GM23248 (cell line): ENCODE data around the gene L3MBTL4. TPM values are rescaled to one million over a fixed set of nuclear protein-coding genes. Genes with fewer than 3 reads are reported as not detected.
A peak's percentile ranks its signal among the peaks of the same experiment; 100 is the strongest.

Source experiments
- DNase-seq: peaks from one replicate; pipeline ENCODE4 v3.0.0-alpha.2; 2015
- H2AFZ ChIP-seq: fragments of 200-600 bp; sonication (generic); 2 replicates; pipeline ENCODE4 v1.6.1; 2016; ENCODE audit warnings: antibody characterized with exemption
- H3F3A ChIP-seq: fragments of 200-600 bp; sonication (generic); 2 replicates; pipeline ENCODE4 v1.6.1; 2016; ENCODE audit warnings: mild to moderate bottlenecking, antibody characterized with exemption, mixed run types; ENCODE audit not compliant: insufficient read depth
- H3K27ac ChIP-seq: fragments of 200-600 bp; sonication (generic); 2 replicates; pipeline ENCODE4 v1.5.1; 2016; ENCODE audit warnings: mild to moderate bottlenecking
- H3K27me3 ChIP-seq: fragments of 200-600 bp; sonication (generic); replicated peaks from 2 replicates; pipeline ENCODE4 v1.6.1; 2016; ENCODE audit warnings: mild to moderate bottlenecking; ENCODE audit not compliant: insufficient read depth
- H3K36me3 ChIP-seq: fragments of 200-600 bp; sonication (generic); 2 replicates; pipeline ENCODE4 v1.6.1; 2016; ENCODE audit warnings: low read depth, mild to moderate bottlenecking
- H3K4me1 ChIP-seq: fragments of 200-600 bp; sonication (generic); 2 replicates; pipeline ENCODE4 v1.6.1; 2016; ENCODE audit warnings: mild to moderate bottlenecking; ENCODE audit not compliant: insufficient read depth
- H3K4me2 ChIP-seq: fragments of 200-600 bp; sonication (generic); one replicate; pipeline ENCODE4 v1.6.1; 2016; ENCODE audit warnings: mild to moderate bottlenecking; ENCODE audit not compliant: unreplicated experiment
- H3K4me3 ChIP-seq: fragments of 200-600 bp; sonication (generic); 2 replicates; pipeline ENCODE4 v1.5.1; 2016; ENCODE audit warnings: mild to moderate bottlenecking
- H3K79me2 ChIP-seq: fragments of 200-600 bp; sonication (generic); 2 replicates; pipeline ENCODE4 v1.6.1; 2016; ENCODE audit warnings: mild to moderate bottlenecking; ENCODE audit not compliant: insufficient read depth
- H3K9ac ChIP-seq: fragments of 200-600 bp; sonication (generic); 2 replicates; pipeline ENCODE4 v1.6.1; 2016; ENCODE audit warnings: mild to moderate bottlenecking
- H3K9me2 ChIP-seq: fragments of 200-600 bp; sonication (generic); 2 replicates; pipeline ENCODE4 v1.6.1; 2016; ENCODE audit warnings: mixed run types, mild to moderate bottlenecking, moderate library complexity; ENCODE audit not compliant: insufficient read depth
- H3K9me3 ChIP-seq: fragments of 200-600 bp; sonication (generic); one replicate; pipeline ENCODE4 v1.6.1; 2017; ENCODE audit warnings: low read depth
- H4K20me1 ChIP-seq: fragments of 200-600 bp; sonication (generic); 2 replicates; pipeline ENCODE4 v1.6.0; 2016; ENCODE audit not compliant: insufficient read depth
- EZH2 ChIP-seq: fragments of 200-600 bp; sonication (generic); IDR thresholded peaks from 2 replicates; pipeline ENCODE4 v1.6.1; 2018; ENCODE audit warnings: antibody characterized with exemption, mild to moderate bottlenecking; ENCODE audit not compliant: insufficient read depth, poor library complexity, severe bottlenecking
- EZH2phosphoT487 ChIP-seq: fragments of 200-600 bp; sonication (generic); IDR thresholded peaks from 2 replicates; pipeline ENCODE4 v1.6.1; 2018; ENCODE audit warnings: antibody characterized with exemption, moderate library complexity, mild to moderate bottlenecking, low read depth; ENCODE audit not compliant: insufficient read depth
- WGBS, 2 experiments: methylation state at CpG; one replicate each; pipeline ENCODE4 v1.1.6; 2015 to 2017; ENCODE audit warnings: low lambda C conversion rate in 2 of 2, low coverage in 1 of 2; ENCODE audit errors: missing lambda C conversion rate in 2 of 2; 5-methylcytosine and 5-hydroxymethylcytosine counted together
- in situ Hi-C: fragments of 300-500 bp; cut with MboI; formaldehyde crosslinking; loops from 2 replicates; pipeline ENCODE4 v1.15.0; 2020
- polyA plus RNA-seq: library from polyadenylated mRNA; unstranded; fragments of >200 nt; fragmentation: Nextera tagmentation; extraction: Ambion mirVana; gene quantifications from 2 replicates; pipeline ENCODE4 v1.2.1, GENCODE V29; 2016
- total RNA-seq: library from RNA; depleted of rRNA; stranded (reverse); fragments of >200 nt; shearing (Covaris generic); gene quantifications from 2 replicates; pipeline ENCODE4 v1.2.3, GENCODE V29; 2014

Gene L3MBTL4
- total and polyA plus RNA-seq, 2 experiments from 2014 or later: not detected

GRCh38 chr18:6018671-6019070 is 396.0 kb downstream of the L3MBTL4 start:
- in situ Hi-C loops: no loop called here
- 87 to 92% methylated on average over 1 of the region's 1 CpG for WGBS, 2 experiments
- Histone ChIP-seq H4K20me1 (no peaks in the 10 kb centered on the region), H3K4me2 (no peak overlapping the region), H3K9me2 (no peaks in the 10 kb centered on the region), H3K4me1 (no peaks in the 10 kb centered on the region; the same call in 1 of the 2 replicates), H3K36me3 (no peaks in the 10 kb centered on the region), H3K4me3 (no peak overlapping the region), H3F3A (no peaks in the 10 kb centered on the region), H3K9ac (no peak overlapping the region), H3K79me2 (no peaks in the 10 kb centered on the region), H3K27me3 (peaks cover 7% of the 10 kb centered on the region; the same call in 1 of the 2 replicates), H3K27ac (no peak overlapping the region), H2AFZ (no peak overlapping the region), H3K9me3 (no peaks in the 10 kb centered on the region)
- DNase-seq: no peak
- TF ChIP-seq EZH2phosphoT487: no peak
- no peak for TF ChIP-seq EZH2

GRCh38 chr18:6017171-6017570 is 397.5 kb downstream of the L3MBTL4 start:
- Histone ChIP-seq H3K79me2 (no peaks in the 10 kb centered on the region), H3K4me1 (no peaks in the 10 kb centered on the region; the same call in 1 of the 2 replicates), H3K9ac (no peak overlapping the region), H3K9me2 (no peaks in the 10 kb centered on the region), H3K36me3 (no peaks in the 10 kb centered on the region), H3K4me3 (no peak overlapping the region), H4K20me1 (no peaks in the 10 kb centered on the region), H3F3A (no peaks in the 10 kb centered on the region), H3K4me2 (no peak overlapping the region), H3K27ac (no peak overlapping the region), H3K27me3 (peaks cover 7% of the 10 kb centered on the region; the same call in 1 of the 2 replicates), H3K9me3 (no peaks in the 10 kb centered on the region), H2AFZ (no peak overlapping the region)
- in situ Hi-C loops: no loop called here
- no peak for DNase-seq
- 77 to 82% methylated on average over 5 of the region's 5 CpGs for WGBS, 2 experiments
- TF ChIP-seq EZH2: no peak
- no peak for TF ChIP-seq EZH2phosphoT487

DNA sequence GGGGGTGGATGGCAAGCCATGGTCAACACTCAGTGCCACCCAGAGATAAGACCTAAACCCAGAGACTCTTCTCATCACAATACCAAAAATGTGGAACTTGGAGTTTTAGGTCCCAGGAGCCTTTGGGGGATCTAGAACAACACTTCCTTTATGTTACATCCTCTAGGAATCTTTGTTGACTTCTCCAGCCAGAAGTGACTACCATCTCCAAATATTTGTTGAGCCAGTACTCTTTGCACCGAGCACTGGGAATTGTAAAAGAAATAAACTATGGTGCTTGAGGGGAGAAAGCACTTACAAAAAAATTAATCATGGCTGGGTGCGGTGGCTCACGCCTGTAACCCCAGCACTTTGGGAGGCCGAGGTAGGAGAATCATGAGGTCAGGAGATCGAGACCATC is 399.3 kb downstream of the L3MBTL4 start:
- no peaks in the 10 kb centered on the region for H3K9me2 ChIP-seq
- H3K9me3 ChIP-seq: no peaks in the 10 kb centered on the region
- H3K4me2 ChIP-seq: no peak overlapping the region
- WGBS, 2 experiments: 70 to 71% methylated on average over 5 of the region's 5 CpGs
- peak; percentile 10 for DNase-seq
- H4K20me1 ChIP-seq: no peaks in the 10 kb centered on the region
- no peaks in the 10 kb centered on the region; the same call in 1 of the 2 replicates for H3K4me1 ChIP-seq
- no peak overlapping the region for H2AFZ ChIP-seq
- no peaks in the 10 kb centered on the region for H3K36me3 ChIP-seq
- no peak overlapping the region for H3K27ac ChIP-seq
- H3K79me2 ChIP-seq: no peaks in the 10 kb centered on the region
- in situ Hi-C loops: no loop called here
- no peak overlapping the region for H3K9ac ChIP-seq
- TF ChIP-seq EZH2phosphoT487 (no peak), EZH2 (no peak)
- H3K4me3 ChIP-seq: no peak overlapping the region
- H3K27me3 ChIP-seq: peaks cover 7% of the 10 kb centered on the region; the same call in 1 of the 2 replicates
- no peaks in the 10 kb centered on the region for H3F3A ChIP-seq

DNA sequence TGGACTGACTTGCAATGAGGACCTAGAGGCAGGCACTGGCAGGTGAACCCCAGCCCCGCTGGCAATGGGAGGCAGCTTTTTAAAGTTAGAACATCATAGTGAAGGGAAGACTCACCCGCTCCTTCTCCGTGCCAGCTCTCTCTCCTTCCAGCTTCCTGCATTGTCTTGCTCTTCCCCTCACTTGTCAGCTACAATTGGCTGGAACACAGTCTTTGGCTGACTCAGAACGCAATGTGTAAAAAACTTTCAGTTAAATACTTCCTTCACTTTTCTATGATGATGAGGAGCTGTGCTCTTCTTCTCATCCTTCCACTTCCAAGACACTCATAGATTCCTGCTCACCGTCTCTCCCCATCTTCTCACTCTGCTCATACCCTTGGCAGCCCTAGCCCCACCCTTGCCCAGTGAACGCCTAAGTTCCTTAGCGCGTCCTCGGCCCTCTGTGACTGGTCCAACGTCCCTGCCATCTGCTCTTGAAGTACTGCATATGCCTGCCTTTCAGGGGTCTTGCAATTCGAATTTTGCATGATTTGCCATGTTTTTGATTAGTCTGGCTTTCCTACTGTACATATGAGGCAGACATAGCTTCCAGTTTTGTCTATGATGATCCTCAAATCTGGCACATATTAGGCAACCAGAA is 401.4 kb downstream of the L3MBTL4 start:
- Histone ChIP-seq H3K4me2 (peak overlapping the region; percentile 54), H3K9ac (no peak overlapping the region), H3K4me3 (peak overlapping the region; percentile 27), H3K27ac (no peak overlapping the region), H3K9me2 (no peaks in the 10 kb centered on the region), H4K20me1 (no peaks in the 10 kb centered on the region), H3K9me3 (no peaks in the 10 kb centered on the region), H3K36me3 (no peaks in the 10 kb centered on the region), H2AFZ (peak overlapping the region; percentile 47), H3F3A (no peaks in the 10 kb centered on the region), H3K79me2 (no peaks in the 10 kb centered on the region), H3K27me3 (no peaks in the 10 kb centered on the region), H3K4me1 (peaks cover 7% of the 10 kb centered on the region; the same call in 1 of the 2 replicates)
- peak; percentile 68 for DNase-seq
- in situ Hi-C loops: no loop called here
- TF ChIP-seq EZH2 (no peak), EZH2phosphoT487 (no peak)
- WGBS, 2 experiments: 8 to 9% methylated on average over 11 of the region's 11 CpGs
